HepG2 (cell line): ENCODE measurements around the gene CASKIN2. TPM values are rescaled to one million over a fixed set of nuclear protein-coding genes. Genes with fewer than 3 reads are reported as not detected.

Source experiments
- ARHGAP35 ChIP-seq: sonication (generic); formaldehyde crosslinking; IDR thresholded peaks from 2 replicates; pipeline ENCODE4 v1.9.0; 2022; ENCODE audit warnings: mild to moderate bottlenecking, inconsistent platforms, moderate library complexity, missing genetic modification reagents, borderline replicate concordance
- ARNT ChIP-seq: fragments of 450-650 bp; IDR thresholded peaks from 2 replicates; pipeline ENCODE4 v1.6.1; 2017
- ATRX ChIP-seq: sonication (generic); formaldehyde crosslinking; IDR thresholded peaks from 2 replicates; pipeline ENCODE4 v1.4.0; 2020; ENCODE audit warnings: missing genetic modification reagents, borderline replicate concordance
- ETV6 ChIP-seq: sonication (generic); formaldehyde crosslinking; conservative IDR thresholded peaks from 2 replicates; pipeline ENCODE4 v1.4.0; 2020; ENCODE audit warnings: missing genetic modification reagents
- HBP1 ChIP-seq: IDR thresholded peaks from 2 replicates; pipeline ENCODE4 v1.6.1; 2016; ENCODE audit warnings: low read depth, control low read depth
- HOXA7 ChIP-seq: sonication (generic); formaldehyde crosslinking; IDR thresholded peaks from 2 replicates; pipeline ENCODE4 v1.8.1; 2022; ENCODE audit warnings: mild to moderate bottlenecking, missing genetic modification reagents, moderate library complexity
- MIXL1 ChIP-seq: IDR thresholded peaks from 2 replicates; pipeline ENCODE4 v1.6.1; 2016
- MTF1 ChIP-seq: sonication (generic); formaldehyde crosslinking; IDR thresholded peaks from 2 replicates; pipeline ENCODE4 v1.5.0; 2020; ENCODE audit warnings: missing genetic modification reagents
- PPARG ChIP-seq: conservative IDR thresholded peaks from 2 replicates; pipeline ENCODE4 v1.6.1; 2016; ENCODE audit warnings: missing biosample characterization, missing genetic modification reagents
- TCF7L2 ChIP-seq: IDR thresholded peaks from 2 replicates; pipeline ENCODE4 v1.6.1; 2011; ENCODE audit warnings: mild to moderate bottlenecking, low read depth, low read length, moderate library complexity
- TFAP4 ChIP-seq: sonication (generic); IDR thresholded peaks from 2 replicates; pipeline ENCODE4 v1.6.1; 2016; ENCODE audit warnings: low read depth, borderline replicate concordance
- THAP11 ChIP-seq: IDR thresholded peaks from 2 replicates; pipeline ENCODE4 v1.6.1; 2016; ENCODE audit warnings: missing biosample characterization, missing genetic modification reagents
- TSC22D2 ChIP-seq: sonication (generic); formaldehyde crosslinking; IDR thresholded peaks from 2 replicates; pipeline ENCODE4 v1.5.1; 2020; ENCODE audit warnings: missing genetic modification reagents, mild to moderate bottlenecking, borderline replicate concordance
- XRCC5 ChIP-seq: fragments of 200-400 bp; formaldehyde crosslinking; optimal IDR thresholded peaks from 2 replicates; pipeline ENCODE3; 2017; ENCODE audit warnings: mild to moderate bottlenecking, low read length
- ZFY ChIP-seq: sonication (generic); formaldehyde crosslinking; IDR thresholded peaks from 2 replicates; pipeline ENCODE4 v1.4.0; 2020; ENCODE audit warnings: missing genetic modification reagents
- ZMAT3 ChIP-seq: sonication (generic); formaldehyde crosslinking; conservative IDR thresholded peaks from 2 replicates; pipeline ENCODE4 v1.7.0; 2021; ENCODE audit warnings: missing genetic modification reagents
- ZNF264 ChIP-seq: sonication (generic); formaldehyde crosslinking; IDR thresholded peaks from 2 replicates; pipeline ENCODE4 v1.4.0; 2020; ENCODE audit warnings: missing genetic modification reagents
- ZNF354B ChIP-seq: sonication (generic); formaldehyde crosslinking; IDR thresholded peaks from 2 replicates; pipeline ENCODE4 v1.8.0; 2022; ENCODE audit warnings: mild to moderate bottlenecking, missing genetic modification reagents
- ZNF672 ChIP-seq: sonication (generic); formaldehyde crosslinking; IDR thresholded peaks from 2 replicates; pipeline ENCODE4 v1.8.1; 2022; ENCODE audit warnings: missing genetic modification reagents
- ZNF7 ChIP-seq: IDR thresholded peaks from 2 replicates; pipeline ENCODE4 v1.6.1; 2016; ENCODE audit warnings: missing biosample characterization, missing genetic modification reagents
- ZNF740 ChIP-seq: sonication (generic); formaldehyde crosslinking; IDR thresholded peaks from 2 replicates; pipeline ENCODE4 v1.4.0; 2020; ENCODE audit warnings: missing genetic modification reagents
- ZNF777 ChIP-seq: sonication (generic); formaldehyde crosslinking; IDR thresholded peaks from 2 replicates; pipeline ENCODE4 v1.4.0; 2020; ENCODE audit warnings: missing genetic modification reagents
- polyA plus RNA-seq, 8 experiments: library from polyadenylated mRNA; depleted of rRNA in 3 of 8; stranded (reverse) in 7 of 8; unstranded in 1 of 8; fragments of >200 nt; fragmentation: Illumina TruSeq in 4 of 8; extraction: Trizol in 4 of 8; gene quantifications; 2 replicates each; pipeline versions ENCODE4 v1.2.1 to v1.2.3, GENCODE V29; 2011 to 2016; ENCODE audit warnings: low read depth in 4 of 8, missing spikeins in 1 of 8, mixed read lengths in 1 of 8; ENCODE audit not compliant: insufficient read depth in 1 of 8
- total RNA-seq, 5 experiments: library from RNA; depleted of rRNA; stranded (reverse); fragments of >200 nt; fragmentation: Illumina TruSeq; extraction: Trizol; gene quantifications; 2 replicates each; pipeline ENCODE4 v1.2.3, GENCODE V29; 2016; ENCODE audit warnings: low read depth in 1 of 5
- TF ChIP-seq, protein P1 (sequence below): sonication (generic); formaldehyde crosslinking; IDR thresholded peaks from 2 replicates; pipeline ENCODE4 v1.8.1; 2023; ENCODE audit warnings: mild to moderate bottlenecking, missing genetic modification reagents
- TF ChIP-seq, protein P2 (sequence below): sonication (generic); formaldehyde crosslinking; IDR thresholded peaks from 2 replicates; pipeline ENCODE4 v1.9.0; 2022; ENCODE audit warnings: low read depth, missing genetic modification reagents
- TF ChIP-seq, protein P3 (sequence below): sonication (generic); formaldehyde crosslinking; IDR thresholded peaks from 2 replicates; pipeline ENCODE4 v1.8.0; 2022; ENCODE audit warnings: mild to moderate bottlenecking, missing genetic modification reagents; ENCODE audit not compliant: insufficient replicate concordance

Gene CASKIN2
- total and polyA plus RNA-seq, 2 of the 13 experiments (the other 11 are each of a cell fraction or from before 2014, with no cell fraction given): 5.2 to 7.8 TPM

- TF ChIP-seq ZNF354B (CRISPR knock-in tag) (0 out of 2 replicates have a peak, but pooled peaks have one; percentile 37), ZNF7 (CRISPR knock-in tag) (no peak), ARHGAP35 (CRISPR knock-in tag) (0 out of 2 replicates have a peak, but pooled peaks have one; percentile 1), MTF1 (CRISPR knock-in tag) (no peak), XRCC5 (no peak), ZNF264 (peak; percentile 49; the same call in 1 of the 2 replicates), PPARG (CRISPR knock-in tag) (0 out of 2 replicates have a peak, but pooled peaks have one; percentile 6), ARNT (no peak), ZNF740 (CRISPR knock-in tag) (no peak), THAP11 (no peak), HOXA7 (CRISPR knock-in tag) (no peak), ZMAT3 (CRISPR knock-in tag) (no peak), ZNF777 (CRISPR knock-in tag) (0 out of 2 replicates have a peak, but pooled peaks have one; percentile 10), TSC22D2 (no peak), ZNF672 (no peak), ZFY (CRISPR knock-in tag) (no peak; the same call in 1 of the 2 replicates), MIXL1 (no peak), TCF7L2 (no peak), HBP1 (CRISPR knock-in tag) (no peak), TFAP4 (no peak), ATRX (CRISPR knock-in tag) (no peak), ETV6 (no peak)
- TF ChIP-seq, protein P1, sequence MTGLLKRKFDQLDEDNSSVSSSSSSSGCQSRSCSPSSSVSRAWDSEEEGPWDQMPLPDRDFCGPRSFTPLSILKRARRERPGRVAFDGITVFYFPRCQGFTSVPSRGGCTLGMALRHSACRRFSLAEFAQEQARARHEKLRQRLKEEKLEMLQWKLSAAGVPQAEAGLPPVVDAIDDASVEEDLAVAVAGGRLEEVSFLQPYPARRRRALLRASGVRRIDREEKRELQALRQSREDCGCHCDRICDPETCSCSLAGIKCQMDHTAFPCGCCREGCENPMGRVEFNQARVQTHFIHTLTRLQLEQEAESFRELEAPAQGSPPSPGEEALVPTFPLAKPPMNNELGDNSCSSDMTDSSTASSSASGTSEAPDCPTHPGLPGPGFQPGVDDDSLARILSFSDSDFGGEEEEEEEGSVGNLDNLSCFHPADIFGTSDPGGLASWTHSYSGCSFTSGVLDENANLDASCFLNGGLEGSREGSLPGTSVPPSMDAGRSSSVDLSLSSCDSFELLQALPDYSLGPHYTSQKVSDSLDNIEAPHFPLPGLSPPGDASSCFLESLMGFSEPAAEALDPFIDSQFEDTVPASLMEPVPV (CRISPR knock-in tag): no peak
- TF ChIP-seq, protein P2, sequence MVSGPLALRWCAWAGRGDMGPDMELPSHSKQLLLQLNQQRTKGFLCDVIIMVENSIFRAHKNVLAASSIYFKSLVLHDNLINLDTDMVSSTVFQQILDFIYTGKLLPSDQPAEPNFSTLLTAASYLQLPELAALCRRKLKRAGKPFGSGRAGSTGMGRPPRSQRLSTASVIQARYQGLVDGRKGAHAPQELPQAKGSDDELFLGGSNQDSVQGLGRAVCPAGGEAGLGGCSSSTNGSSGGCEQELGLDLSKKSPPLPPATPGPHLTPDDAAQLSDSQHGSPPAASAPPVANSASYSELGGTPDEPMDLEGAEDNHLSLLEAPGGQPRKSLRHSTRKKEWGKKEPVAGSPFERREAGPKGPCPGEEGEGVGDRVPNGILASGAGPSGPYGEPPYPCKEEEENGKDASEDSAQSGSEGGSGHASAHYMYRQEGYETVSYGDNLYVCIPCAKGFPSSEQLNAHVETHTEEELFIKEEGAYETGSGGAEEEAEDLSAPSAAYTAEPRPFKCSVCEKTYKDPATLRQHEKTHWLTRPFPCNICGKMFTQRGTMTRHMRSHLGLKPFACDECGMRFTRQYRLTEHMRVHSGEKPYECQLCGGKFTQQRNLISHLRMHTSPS (CRISPR knock-in tag): peak; percentile 44; the same call in 1 of the 2 replicates
- TF ChIP-seq, protein P3, sequence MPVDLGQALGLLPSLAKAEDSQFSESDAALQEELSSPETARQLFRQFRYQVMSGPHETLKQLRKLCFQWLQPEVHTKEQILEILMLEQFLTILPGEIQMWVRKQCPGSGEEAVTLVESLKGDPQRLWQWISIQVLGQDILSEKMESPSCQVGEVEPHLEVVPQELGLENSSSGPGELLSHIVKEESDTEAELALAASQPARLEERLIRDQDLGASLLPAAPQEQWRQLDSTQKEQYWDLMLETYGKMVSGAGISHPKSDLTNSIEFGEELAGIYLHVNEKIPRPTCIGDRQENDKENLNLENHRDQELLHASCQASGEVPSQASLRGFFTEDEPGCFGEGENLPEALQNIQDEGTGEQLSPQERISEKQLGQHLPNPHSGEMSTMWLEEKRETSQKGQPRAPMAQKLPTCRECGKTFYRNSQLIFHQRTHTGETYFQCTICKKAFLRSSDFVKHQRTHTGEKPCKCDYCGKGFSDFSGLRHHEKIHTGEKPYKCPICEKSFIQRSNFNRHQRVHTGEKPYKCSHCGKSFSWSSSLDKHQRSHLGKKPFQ: no peak
Measured at GRCh38 chr17:75457047-75457654, 58.2 kb downstream of the CASKIN2 start (continued).
